Activated naive CD4-positive, alpha-beta T cell treated with anti-CD3 and anti-CD28 coated beads, Interleukin-2, amount 50 U/mL, for 24 hours (primary cell): ENCODE measurements around the gene PHLPP1.

Experiments used
- H3K27ac Mint-ChIP-seq: one replicate; pipeline ENCODE4 v1.8.0; 2021; ENCODE audit warnings: mild to moderate bottlenecking, mixed read lengths
- H3K27me3 Mint-ChIP-seq: one replicate; pipeline ENCODE4 v1.8.0; 2021; ENCODE audit warnings: mixed read lengths
- H3K36me3 Mint-ChIP-seq: one replicate; pipeline ENCODE4 v1.8.0; 2021; ENCODE audit warnings: mixed read lengths
- H3K4me1 Mint-ChIP-seq: one replicate; pipeline ENCODE4 v1.8.0; 2021; ENCODE audit warnings: mixed read lengths
- H3K4me3 Mint-ChIP-seq: one replicate; pipeline ENCODE4 v1.8.0; 2021; ENCODE audit warnings: mild to moderate bottlenecking, mixed read lengths
- H3K9me3 Mint-ChIP-seq: one replicate; pipeline ENCODE4 v1.8.0; 2021; ENCODE audit warnings: mixed read lengths

Gene PHLPP1

DNA sequence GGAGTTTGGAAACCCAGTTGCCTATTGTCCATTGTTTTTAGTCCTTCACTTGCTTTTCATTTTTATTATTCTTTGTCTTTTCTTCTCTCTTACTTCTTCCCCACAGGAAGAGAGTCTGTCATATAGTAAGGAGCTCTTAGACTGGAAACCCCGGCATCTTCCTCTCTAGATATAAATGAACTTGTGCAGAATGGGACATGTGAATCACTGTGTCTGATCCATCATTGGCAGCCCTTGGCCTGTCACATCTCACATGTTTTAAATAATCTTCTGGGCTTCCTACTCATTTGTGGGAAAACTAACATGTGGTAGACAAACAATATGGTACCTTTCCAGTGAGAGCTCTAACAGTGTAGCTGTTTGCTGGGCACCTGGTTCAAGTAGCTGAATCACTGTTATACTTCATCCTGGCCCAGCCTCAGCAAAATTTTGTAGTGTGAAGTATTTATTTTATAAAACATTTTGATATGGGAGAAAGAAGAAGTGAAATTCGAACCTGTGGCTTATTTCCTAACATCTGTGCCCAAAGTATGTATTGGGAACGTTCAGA lies 112.8 kb downstream of the PHLPP1 start:
- no peak overlapping the region for H3K4me3 Mint-ChIP-seq
- no peaks in the 10 kb centered on the region for H3K4me1 Mint-ChIP-seq
- no peaks in the 10 kb centered on the region for H3K9me3 Mint-ChIP-seq
- H3K27ac Mint-ChIP-seq: no peak overlapping the region
- H3K27me3 Mint-ChIP-seq: no peaks in the 10 kb centered on the region
- no peaks in the 10 kb centered on the region for H3K36me3 Mint-ChIP-seq

DNA sequence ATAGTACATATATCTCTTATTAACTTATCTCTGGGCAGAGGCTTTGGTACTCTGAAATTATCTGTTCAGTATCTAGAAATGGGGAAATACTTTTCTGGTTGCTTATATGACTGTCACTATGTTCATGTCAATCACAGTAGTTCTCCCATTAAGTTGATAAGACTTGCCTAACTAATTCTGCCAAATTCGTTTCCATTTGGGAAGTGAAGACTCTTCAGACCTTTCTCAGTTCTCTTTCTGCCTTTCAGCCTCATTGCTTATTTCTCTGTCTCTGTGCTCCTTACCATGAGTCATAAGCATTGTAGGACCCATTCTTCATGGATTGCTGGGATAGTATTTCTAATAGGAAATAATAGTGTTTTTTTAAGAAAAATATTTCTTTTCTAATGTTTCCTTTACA lies 113.5 kb downstream of the PHLPP1 start:
- H3K27ac Mint-ChIP-seq: no peak overlapping the region
- no peaks in the 10 kb centered on the region for H3K9me3 Mint-ChIP-seq
- no peak overlapping the region for H3K4me3 Mint-ChIP-seq
- H3K36me3 Mint-ChIP-seq: no peaks in the 10 kb centered on the region
- no peaks in the 10 kb centered on the region for H3K4me1 Mint-ChIP-seq
- no peaks in the 10 kb centered on the region for H3K27me3 Mint-ChIP-seq

DNA sequence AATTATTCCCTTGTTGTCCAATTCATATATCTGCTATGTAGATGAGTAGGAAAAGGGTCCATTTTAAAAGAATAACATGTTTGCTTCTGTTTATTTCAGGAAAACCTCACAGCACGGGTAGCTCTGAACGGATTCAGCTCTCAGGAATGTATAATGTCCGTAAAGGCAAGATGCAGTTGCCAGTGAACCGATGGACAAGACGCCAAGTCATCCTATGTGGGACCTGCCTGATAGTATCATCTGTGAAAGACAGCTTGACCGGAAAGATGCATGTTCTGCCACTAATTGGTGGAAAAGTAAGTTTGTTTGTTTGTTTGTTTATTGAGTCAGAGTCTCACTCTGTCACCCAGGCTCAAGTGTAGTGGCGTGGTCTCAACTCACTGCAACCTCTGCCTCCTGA lies 114.6 kb downstream of the PHLPP1 start:
- no peak overlapping the region for H3K27ac Mint-ChIP-seq
- no peaks in the 10 kb centered on the region for H3K4me1 Mint-ChIP-seq
- no peaks in the 10 kb centered on the region for H3K36me3 Mint-ChIP-seq
- no peak overlapping the region for H3K4me3 Mint-ChIP-seq
- no peaks in the 10 kb centered on the region for H3K27me3 Mint-ChIP-seq
- H3K9me3 Mint-ChIP-seq: no peaks in the 10 kb centered on the region

DNA sequence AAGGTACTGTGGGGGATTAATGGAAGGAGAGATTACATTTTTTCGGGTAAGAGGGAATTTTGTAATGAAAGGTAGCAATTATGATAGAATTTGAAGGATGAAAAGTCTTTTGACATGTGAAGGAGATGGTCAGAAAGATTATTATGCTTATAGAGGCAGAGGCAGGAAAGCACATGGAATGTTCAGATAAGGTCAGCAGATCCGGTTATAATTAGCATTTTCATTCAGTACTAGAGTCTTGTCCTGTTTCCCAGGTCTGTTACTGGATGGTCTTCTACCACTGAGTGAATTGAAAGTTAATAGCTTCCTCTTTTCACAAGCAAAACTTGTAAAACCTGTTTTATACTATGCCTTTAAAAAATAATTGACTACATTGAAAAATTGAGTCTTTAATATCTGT lies 116.9 kb downstream of the PHLPP1 start:
- Mint-ChIP-seq H3K27ac (no peak overlapping the region), H3K27me3 (no peaks in the 10 kb centered on the region), H3K4me1 (no peaks in the 10 kb centered on the region), H3K9me3 (no peaks in the 10 kb centered on the region), H3K36me3 (no peaks in the 10 kb centered on the region), H3K4me3 (no peak overlapping the region)

DNA sequence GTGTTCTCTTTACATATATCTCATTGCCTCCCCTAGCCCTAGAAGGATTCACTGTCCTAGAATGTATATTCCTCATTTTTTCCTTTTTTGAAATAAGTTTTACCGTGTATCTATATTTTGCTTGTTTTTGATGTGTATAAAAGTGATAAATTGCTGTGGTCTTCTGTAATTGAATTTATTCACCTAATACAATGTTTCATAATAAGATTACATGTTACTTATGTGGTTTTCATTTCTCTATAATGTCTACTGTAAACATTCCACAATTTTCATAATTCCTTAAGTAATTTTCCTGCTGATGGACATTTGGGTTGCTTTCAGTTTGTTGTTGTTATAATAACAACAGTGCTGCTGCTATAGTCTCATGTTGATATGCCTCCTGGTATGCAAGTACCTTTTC lies 118.2 kb downstream of the PHLPP1 start:
- Mint-ChIP-seq H3K4me1 (no peaks in the 10 kb centered on the region), H3K9me3 (no peaks in the 10 kb centered on the region), H3K4me3 (no peak overlapping the region), H3K27ac (no peak overlapping the region), H3K27me3 (no peaks in the 10 kb centered on the region), H3K36me3 (no peaks in the 10 kb centered on the region)

DNA sequence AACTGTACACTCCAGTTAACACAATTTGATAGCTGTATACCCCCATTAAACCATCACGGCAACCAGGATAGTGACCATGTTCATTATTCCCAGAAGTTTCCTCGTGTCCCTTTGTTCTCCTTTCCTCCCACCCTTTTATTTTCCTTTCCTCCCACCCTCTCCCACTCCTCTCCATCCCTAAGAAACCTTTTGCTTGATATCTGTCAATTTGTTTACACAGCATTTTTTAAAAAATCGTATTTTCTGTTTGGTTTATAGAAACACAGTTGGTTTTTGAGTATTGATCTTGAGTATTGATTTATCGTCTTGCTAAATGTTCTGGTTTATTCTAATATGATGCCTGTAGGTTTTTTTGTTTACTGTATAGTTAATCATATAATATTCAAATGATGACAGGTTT lies 119.4 kb downstream of the PHLPP1 start:
- Mint-ChIP-seq H3K4me1 (no peaks in the 10 kb centered on the region), H3K27me3 (no peaks in the 10 kb centered on the region), H3K27ac (no peak overlapping the region), H3K9me3 (no peaks in the 10 kb centered on the region), H3K4me3 (no peak overlapping the region), H3K36me3 (no peaks in the 10 kb centered on the region)

DNA sequence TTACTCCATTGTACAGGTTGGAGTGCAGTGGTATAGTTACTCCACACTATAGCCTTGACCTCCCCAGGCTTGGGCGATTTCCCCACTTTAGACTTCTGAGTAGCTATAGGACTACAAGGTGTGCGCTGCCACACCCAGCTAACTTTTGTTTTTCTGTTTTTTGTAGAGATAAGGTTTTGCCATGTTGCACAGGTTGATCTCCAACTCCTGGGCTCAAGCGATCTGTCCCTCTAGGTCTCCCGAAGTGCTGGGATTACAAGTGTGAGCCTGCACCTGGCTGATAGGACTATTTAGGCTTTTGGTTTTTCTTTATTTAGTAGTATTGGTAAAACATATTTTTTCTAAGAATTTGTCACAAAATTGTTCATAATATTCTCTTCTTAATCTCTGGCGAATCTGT lies 121.7 kb downstream of the PHLPP1 start:
- no peaks in the 10 kb centered on the region for H3K27me3 Mint-ChIP-seq
- H3K4me3 Mint-ChIP-seq: no peak overlapping the region
- H3K27ac Mint-ChIP-seq: no peak overlapping the region
- no peaks in the 10 kb centered on the region for H3K4me1 Mint-ChIP-seq
- H3K9me3 Mint-ChIP-seq: no peaks in the 10 kb centered on the region
- no peaks in the 10 kb centered on the region for H3K36me3 Mint-ChIP-seq

DNA sequence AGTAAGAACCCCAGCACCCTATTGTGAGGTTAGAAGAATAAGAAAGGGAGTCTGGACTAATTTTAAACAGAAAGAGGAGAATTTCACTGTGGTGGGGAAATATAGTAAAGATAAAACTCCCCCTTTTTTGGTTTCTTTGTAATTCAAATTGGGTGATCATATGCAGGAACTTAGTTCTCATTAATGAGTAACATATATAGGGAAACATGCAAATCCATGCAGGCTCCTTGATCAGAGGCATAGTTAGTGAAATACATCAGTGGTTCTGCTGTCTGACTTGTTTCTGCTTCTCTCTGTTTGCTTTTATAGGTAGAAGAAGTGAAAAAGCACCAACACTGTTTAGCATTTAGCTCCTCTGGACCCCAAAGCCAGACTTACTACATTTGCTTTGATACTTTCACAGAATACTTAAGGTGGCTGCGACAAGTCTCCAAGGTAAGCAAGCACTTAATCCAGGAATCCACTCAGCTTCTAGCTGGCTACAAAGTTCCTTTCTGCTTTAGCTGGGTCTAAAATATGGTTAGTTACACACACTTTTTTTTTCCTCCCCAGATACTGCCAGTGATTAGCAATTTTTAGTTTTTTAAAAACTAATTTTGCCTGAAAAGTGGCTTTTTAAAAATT lies 123.2 kb downstream of the PHLPP1 start:
- no peaks in the 10 kb centered on the region for H3K9me3 Mint-ChIP-seq
- no peaks in the 10 kb centered on the region for H3K27me3 Mint-ChIP-seq
- H3K4me3 Mint-ChIP-seq: no peak overlapping the region
- H3K27ac Mint-ChIP-seq: no peak overlapping the region
- no peaks in the 10 kb centered on the region for H3K4me1 Mint-ChIP-seq
- H3K36me3 Mint-ChIP-seq: no peaks in the 10 kb centered on the region

DNA sequence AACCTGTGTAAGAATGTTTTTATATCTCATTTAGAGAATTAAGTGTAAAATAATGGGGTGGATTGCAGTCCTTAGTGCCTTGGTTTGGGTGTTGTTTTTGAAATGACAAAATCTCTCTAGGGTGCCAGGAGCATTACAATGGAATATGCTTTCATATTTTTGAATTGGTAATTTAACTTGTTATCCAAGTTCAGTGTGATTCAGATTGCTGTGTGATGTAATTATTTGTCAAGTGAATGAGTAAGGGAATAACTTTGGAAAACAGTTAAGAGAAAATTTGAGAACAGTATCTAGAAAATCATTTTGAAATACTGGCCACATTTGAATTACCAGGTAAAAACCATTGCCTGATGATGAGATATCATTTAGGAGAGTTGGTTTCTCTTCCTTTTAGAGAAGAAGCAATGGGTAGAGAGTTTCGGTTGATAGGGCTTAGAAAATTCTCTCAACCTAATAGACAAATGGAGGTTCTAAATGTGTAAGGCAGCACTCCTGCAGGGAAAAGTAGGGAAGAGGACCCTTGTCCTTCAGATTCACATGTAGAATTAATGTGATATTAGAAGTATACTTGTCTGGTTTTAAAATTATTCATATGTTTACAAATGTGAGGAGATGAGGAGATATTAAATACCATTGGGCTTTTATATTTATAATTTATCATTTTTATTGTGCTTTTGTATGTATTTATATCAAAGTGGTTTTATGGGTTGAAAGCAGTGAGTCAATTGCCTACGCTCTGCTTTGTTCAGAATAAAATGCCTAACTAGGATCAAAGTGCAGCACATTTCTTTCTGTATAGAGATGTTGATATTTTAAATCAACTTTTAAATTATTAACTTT lies 124.8 kb downstream of the PHLPP1 start:
- no peaks in the 10 kb centered on the region for H3K36me3 Mint-ChIP-seq
- H3K4me3 Mint-ChIP-seq: no peak overlapping the region
- peaks cover 2% of the 10 kb centered on the region for H3K4me1 Mint-ChIP-seq
- no peaks in the 10 kb centered on the region for H3K27me3 Mint-ChIP-seq
- H3K27ac Mint-ChIP-seq: no peak overlapping the region
- H3K9me3 Mint-ChIP-seq: no peaks in the 10 kb centered on the region

DNA sequence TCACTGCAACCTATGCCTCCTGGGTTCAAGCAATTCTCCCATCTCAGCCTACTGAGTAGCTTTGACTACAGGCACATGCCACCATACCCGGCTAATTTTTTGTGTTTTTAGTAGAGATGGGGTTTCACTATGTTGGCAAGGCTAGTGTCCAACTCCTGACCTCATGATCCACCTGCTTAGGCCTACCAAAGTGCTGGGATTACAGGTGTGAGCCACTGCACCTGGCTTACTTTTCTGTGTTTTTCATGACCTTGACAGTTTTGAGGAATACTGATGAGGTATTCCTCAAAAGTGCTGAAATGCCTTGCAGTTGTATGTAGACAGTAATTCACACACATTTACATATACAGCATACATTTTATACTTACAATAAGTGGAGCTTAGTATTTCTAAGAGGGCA lies 126.1 kb downstream of the PHLPP1 start:
- no peaks in the 10 kb centered on the region for H3K9me3 Mint-ChIP-seq
- H3K27me3 Mint-ChIP-seq: no peaks in the 10 kb centered on the region
- H3K36me3 Mint-ChIP-seq: no peaks in the 10 kb centered on the region

DNA sequence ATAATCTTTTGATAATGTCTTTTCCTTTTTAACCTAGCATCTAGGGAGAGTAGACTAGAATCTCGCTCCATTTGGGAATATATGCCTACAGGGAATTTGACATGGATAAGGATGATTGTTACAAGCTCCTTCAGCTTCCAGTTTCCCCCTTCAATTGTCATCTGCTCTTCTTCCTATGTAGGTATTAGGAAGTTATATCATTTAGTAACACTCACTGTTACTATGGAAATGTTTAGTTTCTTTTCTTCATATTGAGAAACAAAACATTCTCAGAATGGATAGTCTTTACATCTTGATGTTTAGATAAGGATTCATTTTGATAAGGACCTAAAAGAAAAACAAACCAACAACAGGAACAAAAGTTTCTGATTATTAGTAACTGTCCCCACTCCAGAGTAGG lies 127.6 kb downstream of the PHLPP1 start:
- no peaks in the 10 kb centered on the region for H3K9me3 Mint-ChIP-seq
- H3K36me3 Mint-ChIP-seq: no peaks in the 10 kb centered on the region
- peaks cover 13% of the 10 kb centered on the region for H3K4me1 Mint-ChIP-seq
- no peak overlapping the region for H3K27ac Mint-ChIP-seq
- no peaks in the 10 kb centered on the region for H3K27me3 Mint-ChIP-seq
- H3K4me3 Mint-ChIP-seq: no peak overlapping the region

More for the DNA sequence above, 126.1 kb downstream of the PHLPP1 start:
- H3K27ac Mint-ChIP-seq: no peak overlapping the region
- no peak overlapping the region for H3K4me3 Mint-ChIP-seq
- peaks cover 13% of the 10 kb centered on the region for H3K4me1 Mint-ChIP-seq

DNA sequence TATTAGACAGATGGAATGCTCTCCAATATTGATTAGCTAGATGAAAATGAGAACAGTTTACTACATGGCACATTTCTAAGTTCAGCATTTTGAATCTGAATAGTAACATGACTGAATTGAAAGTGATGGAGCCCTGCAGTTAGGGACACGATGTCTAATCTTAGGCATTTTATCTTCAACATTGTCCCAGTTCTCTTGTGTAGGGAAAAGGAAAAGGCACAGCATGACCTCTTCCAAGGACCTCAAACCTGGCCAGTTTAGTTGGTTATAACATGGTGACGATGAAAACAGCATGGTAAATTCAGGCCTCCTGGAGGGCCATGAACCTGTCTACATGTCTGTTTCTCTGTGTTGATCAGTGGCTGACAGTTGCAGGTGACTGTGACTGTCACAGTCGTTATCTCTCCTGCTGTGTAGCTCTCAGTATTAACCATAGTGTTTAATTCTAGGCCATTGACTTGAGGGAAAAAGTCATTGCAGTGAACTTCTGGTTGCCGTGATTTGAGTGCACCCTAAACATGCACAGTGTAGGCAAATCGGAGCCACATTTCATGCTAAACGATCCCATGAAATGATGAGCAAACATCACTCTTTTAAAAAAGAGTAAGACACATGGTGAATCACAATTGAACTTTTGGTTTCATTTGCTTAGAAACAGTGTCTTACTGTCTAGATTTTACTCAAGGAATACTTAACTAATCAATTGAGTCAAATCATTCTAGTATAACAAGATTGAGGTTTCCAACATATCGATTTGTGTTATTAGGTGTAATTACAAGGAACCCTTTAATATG lies 129.7 kb downstream of the PHLPP1 start:
- no peak overlapping the region for H3K4me3 Mint-ChIP-seq
- H3K27me3 Mint-ChIP-seq: no peaks in the 10 kb centered on the region

DNA sequence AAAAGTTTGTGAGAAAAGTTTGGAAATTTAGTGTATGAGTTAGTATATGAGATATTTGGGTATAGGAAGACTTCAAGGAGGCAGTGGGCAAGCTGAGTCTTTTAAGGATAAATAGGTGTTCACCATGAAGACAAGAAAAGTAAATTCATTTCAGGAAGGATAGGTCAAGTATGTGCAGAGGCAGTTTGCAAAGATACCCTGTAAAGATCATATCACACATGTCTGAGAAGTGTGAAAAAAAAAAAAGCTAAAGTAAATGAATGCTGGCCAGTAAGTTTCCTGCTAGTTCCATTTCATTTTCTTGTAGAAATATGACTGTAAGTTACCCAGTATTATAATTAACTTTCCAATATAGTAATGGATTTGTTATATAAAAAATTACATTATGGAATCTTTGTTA lies 131.0 kb downstream of the PHLPP1 start:
- Mint-ChIP-seq H3K27ac (no peak overlapping the region), H3K9me3 (no peaks in the 10 kb centered on the region), H3K4me1 (peaks cover 13% of the 10 kb centered on the region), H3K4me3 (no peak overlapping the region), H3K36me3 (no peaks in the 10 kb centered on the region), H3K27me3 (no peaks in the 10 kb centered on the region)

More for the DNA sequence above, 129.7 kb downstream of the PHLPP1 start:
- Mint-ChIP-seq H3K4me1 (peaks cover 13% of the 10 kb centered on the region), H3K9me3 (no peaks in the 10 kb centered on the region), H3K36me3 (no peaks in the 10 kb centered on the region), H3K27ac (no peak overlapping the region)

DNA sequence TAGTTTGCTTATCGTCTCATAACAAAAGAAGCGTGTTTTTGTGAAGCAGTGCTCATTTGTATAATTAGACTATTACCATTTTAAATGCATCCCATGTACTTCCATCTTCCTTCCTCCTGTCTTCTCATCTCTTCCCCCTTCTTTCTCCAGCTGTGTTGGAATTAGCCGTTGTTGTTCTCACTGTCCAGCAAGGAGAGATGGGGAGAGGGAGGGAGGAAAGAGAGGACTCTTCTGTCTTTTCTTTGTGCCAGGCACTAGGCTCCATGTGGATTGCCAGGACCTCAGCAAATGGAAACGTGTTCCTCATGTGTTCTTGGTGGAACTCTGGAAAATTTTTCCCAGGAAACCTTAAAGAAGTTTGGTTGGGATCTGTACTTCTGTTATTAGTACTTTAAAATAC lies 131.7 kb downstream of the PHLPP1 start:
- Mint-ChIP-seq H3K9me3 (no peaks in the 10 kb centered on the region), H3K27ac (no peak overlapping the region), H3K4me1 (peaks cover 13% of the 10 kb centered on the region), H3K36me3 (no peaks in the 10 kb centered on the region), H3K27me3 (no peaks in the 10 kb centered on the region), H3K4me3 (no peak overlapping the region)

DNA sequence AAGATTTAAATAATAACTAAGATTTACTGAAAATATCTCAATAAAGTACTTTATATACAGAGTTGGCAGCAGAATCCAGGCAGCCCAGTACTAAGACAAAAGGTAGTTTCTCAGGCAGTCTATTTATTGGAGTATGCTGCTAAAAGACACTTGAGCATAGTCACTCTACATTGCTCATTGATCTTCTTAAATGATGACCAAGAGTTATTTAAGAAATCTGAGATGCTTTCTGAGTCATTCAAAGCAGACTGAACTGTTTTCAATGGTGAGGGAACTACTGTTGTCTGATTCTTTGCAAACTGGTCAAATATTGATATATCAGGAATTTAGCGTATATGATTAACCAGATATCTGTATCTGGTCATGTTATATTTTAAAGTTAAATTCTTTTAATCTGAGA lies 133.6 kb downstream of the PHLPP1 start:
- Mint-ChIP-seq H3K27ac (no peak overlapping the region), H3K27me3 (no peaks in the 10 kb centered on the region), H3K9me3 (no peaks in the 10 kb centered on the region), H3K4me1 (peaks cover 13% of the 10 kb centered on the region), H3K36me3 (no peaks in the 10 kb centered on the region), H3K4me3 (no peak overlapping the region)
